Endometrial microvascular endothelial cells (primary cell): ENCODE results near the gene SLC2A6. TPM values are rescaled to one million over a fixed set of nuclear protein-coding genes. Genes with fewer than 3 reads are reported as not detected.

Experiments
- in situ Hi-C: cut with HindIII; loops from 2 replicates; pipeline ENCODE4 v1.10.0; 2017; ENCODE audit warnings: low sequenced_read_pairs, low pct_unique_long_range_greater_than_20kb; ENCODE audit errors: inconsistent ontology term
- total RNA-seq: library from RNA; depleted of rRNA; stranded (reverse); fragments of >200 nt; gene quantifications from one replicate; pipeline ENCODE4 v1.2.3, GENCODE V29; 2015; ENCODE audit errors: inconsistent ontology term

Gene SLC2A6
- total RNA-seq, 1 donor from 2014 or later: 45.3 TPM

- in situ Hi-C loops: no loop called here
Measured at GRCh38 chr9:133485531-133486260, 6.8 kb upstream of the SLC2A6 start.

DNA sequence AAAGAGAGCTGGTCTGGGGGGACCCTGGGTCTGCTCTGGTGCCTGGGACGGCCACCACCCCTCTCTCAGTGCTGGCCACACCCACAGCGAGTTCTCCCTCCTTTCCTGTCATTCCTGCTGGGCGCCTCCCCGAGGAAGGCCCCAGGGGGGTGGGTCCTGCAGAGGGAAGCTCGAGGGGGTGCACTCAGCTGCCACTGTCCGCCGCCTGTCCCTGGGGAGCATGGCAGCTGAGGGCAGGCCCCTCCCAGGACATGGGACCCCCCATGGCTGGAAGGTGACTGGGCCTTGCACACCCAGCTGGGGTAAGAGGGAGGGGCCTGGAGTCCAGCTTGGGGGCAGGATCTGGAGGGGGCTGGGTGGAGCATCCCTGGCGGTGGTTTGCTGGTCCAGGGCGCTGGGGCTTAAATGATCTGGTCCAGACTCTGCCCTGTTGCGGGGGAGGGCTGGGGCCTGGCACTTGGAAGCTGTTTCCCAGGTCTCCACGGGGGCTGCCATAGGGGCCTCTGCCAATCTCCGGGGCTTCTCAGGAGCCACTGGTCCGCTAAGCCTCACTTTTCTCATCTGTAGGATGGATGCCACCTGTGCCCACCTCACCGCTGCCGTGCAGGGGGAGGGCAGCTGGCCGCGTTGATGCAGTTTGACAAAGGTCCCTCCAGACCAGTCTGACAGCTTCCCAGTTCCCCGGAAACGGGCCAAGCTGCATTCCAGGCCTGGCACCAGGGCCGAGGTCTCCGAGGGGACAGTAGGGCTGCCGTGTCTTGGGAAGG is 6.0 kb upstream of the SLC2A6 start:
- in situ Hi-C loops: no loop called here

DNA sequence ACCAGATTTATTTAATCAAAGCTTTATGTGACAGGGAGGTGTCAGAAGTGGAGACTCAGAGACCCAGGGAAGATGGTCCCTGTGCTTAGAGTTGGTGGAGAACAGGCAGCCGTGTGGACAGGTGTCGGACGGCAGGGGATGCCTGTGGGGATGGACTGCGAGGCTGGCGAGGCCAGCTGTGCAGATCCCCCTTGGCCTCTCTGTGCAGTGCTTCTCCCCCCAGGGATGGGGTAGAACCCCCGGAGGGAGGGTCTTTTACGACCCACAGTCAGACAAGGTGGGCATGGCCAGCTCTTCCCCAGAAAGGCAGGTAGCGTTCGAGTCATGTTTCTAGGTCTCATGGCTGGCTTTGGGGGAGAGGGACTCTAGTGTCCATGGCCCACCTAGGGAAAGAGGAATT is 4.7 kb upstream of the SLC2A6 start:
- in situ Hi-C loops: no loop called here

- in situ Hi-C loops: no loop called here
Measured at GRCh38 chr9:133477992-133478850, 678 bp downstream of the SLC2A6 start.

GRCh38 chr9:133477461-133477860 is 1.4 kb downstream of the SLC2A6 start:
- in situ Hi-C loops: no loop called here

GRCh38 chr9:133476941-133477340 is 2.0 kb downstream of the SLC2A6 start:
- in situ Hi-C loops: no loop called here

GRCh38 chr9:133476036-133476931 is 2.6 kb downstream of the SLC2A6 start:
- in situ Hi-C loops: no loop called here

GRCh38 chr9:133475292-133476012 is 3.4 kb downstream of the SLC2A6 start:
- in situ Hi-C loops: no loop called here

DNA sequence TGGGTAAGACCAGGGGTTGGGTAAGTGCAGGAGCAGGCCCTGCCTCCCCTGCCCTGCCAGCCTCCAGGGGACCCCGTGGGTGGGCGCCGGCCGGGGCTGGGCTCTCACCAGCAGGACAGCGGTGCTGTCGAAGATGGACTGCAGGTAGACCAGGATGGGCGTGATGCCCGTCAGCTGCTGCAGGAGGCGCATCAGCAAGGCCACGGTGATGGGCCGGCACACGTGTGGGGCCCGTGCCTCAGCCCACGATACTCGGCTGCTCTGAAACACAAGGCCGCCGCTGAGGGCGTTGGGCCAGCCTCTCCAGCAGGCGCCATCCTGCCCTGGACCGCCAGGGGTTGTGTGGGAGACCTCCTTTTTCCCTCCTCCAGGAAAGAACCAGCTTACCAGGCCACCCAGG is 4.0 kb downstream of the SLC2A6 start:
- in situ Hi-C loops: no loop called here

GRCh38 chr9:133474215-133474614 is 4.7 kb downstream of the SLC2A6 start:
- in situ Hi-C loops: no loop called here

GRCh38 chr9:133473743-133474142 is 5.2 kb downstream of the SLC2A6 start:
- in situ Hi-C loops: no loop called here

- in situ Hi-C loops: no loop called here
Measured at GRCh38 chr9:133472753-133473378, 6.0 kb downstream of the SLC2A6 start.

DNA sequence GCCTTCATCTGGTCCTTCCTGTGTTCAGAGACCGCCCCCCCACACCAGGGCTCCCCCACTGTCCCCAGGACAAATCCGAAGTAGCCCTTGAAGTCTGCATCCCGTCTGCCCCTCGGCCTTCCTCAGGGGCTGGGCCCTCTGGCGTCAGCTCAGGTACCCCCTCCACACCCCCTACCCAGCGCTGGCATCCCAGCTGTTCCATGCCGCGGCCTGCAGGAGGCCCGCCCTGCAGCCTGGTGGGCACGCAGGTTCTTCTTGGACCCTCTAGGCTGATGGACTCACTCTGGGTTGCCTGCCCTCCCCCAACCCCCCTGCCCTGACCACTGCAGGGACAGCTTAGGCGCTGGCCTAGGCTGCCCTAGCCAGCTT is 6.6 kb downstream of the SLC2A6 start:
- in situ Hi-C loops: no loop called here

DNA sequence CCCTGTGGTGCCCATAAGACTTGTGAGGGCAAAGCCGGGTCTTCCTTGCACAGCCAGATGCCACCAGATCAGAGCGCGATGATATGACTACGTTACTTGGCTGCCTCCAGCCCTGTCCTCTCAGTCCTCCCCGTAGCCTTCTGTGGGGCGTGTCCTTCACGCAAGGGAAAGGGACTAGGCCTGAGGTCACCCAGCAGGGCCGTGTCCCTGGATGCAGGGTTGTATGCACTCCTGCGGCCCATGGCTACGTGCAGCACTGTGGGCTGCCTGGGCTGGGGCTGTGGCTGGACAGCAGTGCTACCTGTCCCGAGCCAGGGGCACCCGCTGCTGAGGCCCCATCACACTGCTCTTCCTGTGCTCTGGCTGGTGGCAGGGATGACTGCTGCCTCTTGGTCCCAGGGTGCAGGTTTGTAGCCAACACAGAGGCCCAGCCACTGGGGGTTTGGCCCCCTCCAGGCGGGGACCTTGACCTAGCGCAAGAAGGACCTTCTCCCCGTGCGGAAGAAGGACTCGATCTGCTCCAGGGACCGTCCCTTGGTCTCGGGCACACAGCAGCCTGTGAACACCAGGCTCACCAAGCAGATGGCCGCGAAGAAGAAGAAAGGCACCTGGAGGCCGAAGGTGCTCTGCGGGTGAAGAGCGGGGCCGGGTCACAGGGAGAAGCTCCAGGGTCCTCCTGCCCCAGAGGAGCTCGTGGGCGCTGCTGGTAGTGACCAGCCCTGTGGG is 7.2 kb downstream of the SLC2A6 start:
- in situ Hi-C loops: no loop called here

GRCh38 chr9:133470988-133471387 is 7.9 kb downstream of the SLC2A6 start:
- in situ Hi-C loops: no loop called here

GRCh38 chr9:133470427-133470924 is 8.4 kb downstream of the SLC2A6 start:
- in situ Hi-C loops: no loop called here
